K562 treated with DMSO at 1 percent for 12 hours (cell line): ENCODE data around the gene RTF2. TPM values are rescaled to one million over a fixed set of nuclear protein-coding genes. Genes with fewer than 3 reads are reported as not detected.

ENCODE experiments used
- total RNA-seq: library from RNA; unstranded; fragments of 300-600 nt; gene quantifications from 2 replicates; pipeline ENCODE4 v1.2.3, GENCODE V29; 2022; ENCODE audit not compliant: insufficient read depth

RTF2 gene, protein sequence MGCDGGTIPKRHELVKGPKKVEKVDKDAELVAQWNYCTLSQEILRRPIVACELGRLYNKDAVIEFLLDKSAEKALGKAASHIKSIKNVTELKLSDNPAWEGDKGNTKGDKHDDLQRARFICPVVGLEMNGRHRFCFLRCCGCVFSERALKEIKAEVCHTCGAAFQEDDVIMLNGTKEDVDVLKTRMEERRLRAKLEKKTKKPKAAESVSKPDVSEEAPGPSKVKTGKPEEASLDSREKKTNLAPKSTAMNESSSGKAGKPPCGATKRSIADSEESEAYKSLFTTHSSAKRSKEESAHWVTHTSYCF
- total RNA-seq: 57.0 and 67.5 TPM in 2 replicates

DNA sequence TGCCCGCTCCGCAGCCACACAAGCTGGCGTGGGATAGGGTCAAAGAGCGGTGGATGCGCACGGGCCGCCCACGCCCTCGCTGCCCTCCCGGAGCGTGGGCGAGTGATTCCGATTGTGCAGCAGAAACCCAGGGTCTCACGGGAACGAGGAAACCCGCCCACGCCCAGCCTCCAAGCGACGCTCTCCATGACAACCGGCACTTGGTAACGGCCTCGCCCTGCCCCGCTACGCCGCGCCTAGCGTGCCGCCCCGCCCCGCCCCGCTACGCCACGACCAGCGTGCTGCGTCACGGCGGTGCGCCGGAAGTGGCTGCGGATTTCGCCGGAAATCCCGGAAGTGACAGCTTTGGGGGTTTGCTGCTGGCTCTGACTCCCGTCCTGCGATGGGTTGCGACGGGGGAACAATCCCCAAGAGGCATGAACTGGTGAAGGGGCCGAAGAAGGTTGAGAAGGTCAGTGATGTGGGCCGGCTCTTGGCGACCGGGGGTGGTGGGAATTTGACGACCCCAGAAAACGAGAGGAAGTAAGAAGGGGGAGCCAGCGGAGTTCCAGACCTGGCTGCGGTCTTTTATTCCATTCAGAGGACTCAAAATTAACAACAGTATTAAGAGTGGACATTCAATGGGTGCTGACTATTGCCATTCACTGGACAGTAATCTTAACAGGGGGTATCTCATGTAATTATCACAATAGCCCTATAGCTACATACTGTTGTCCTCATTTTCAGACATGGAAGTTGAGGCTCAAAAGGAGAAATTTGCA lies at the start of gene RTF2:
RTF2 (plus strand) TSS at position 312 of the 761 bp plus-strand sequence; CDS start at position 383, 71 bp downstream.

DNA sequence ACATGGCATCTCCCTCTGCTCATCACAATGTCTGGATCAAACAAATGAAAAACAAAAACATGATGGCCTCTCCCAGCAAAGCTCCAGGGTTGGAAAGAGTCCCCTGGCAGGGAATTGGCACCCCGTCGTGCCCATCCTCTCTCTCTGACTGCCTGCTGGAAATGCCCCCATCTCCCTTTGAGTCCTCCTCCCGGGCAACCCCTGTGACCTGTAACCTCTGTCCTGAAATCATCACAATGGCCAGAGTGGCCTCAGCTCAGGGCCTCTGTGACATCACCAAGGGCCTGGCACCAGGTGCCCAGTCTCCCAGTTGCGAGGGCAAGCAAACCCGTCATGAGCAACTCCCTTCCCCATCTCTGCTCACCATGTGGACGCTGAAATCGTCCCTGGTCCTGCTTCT lies 56.0 kb downstream of the RTF2 start, which contains the start of gene FAM209A:
FAM209A (plus strand) TSS at position 301 of the 400 bp plus-strand sequence; CDS start at position 366, 65 bp downstream.

DNA sequence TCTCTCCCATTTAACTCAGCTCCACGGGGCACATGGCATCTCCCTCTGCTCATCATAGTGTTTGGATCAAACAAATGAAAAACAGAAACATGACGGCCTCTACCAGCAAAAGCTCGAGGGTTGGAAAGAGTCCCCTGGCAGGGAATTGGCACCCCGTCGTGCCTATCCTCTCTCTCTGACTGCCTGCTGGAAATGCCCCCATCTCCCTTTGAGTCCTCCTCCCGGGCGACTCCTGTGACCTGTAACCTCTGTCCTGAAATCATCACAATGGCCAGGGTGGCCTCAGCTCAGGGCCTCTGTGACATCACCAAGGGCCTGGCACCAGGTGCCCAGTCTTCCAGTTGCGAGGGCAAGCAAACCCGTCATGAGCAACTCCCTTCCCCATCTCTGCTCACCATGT lies 64.5 kb downstream of the RTF2 start, which contains the start of gene FAM209B:
FAM209B (plus strand) TSS at position 301 of the 400 bp plus-strand sequence; CDS start at position 397, 96 bp downstream.

Other genes starting within 250 kb of the RTF2 start
- gene MC3R, start 219.9 kb upstream of the RTF2 start, total RNA-seq: not detected in 2 replicates
- 28.0 and 59.5 TPM in 2 replicates for gene FAM210B, start 109.7 kb upstream of the RTF2 start, total RNA-seq
- gene AURKA, start 76.4 kb upstream of the RTF2 start, total RNA-seq: 55.1 and 95.2 TPM in 2 replicates
- gene CSTF1, start 76.0 kb upstream of the RTF2 start, total RNA-seq: 16.9 and 31.8 TPM in 2 replicates
- gene CASS4, start 56.4 kb upstream of the RTF2 start, total RNA-seq: 6.3 and 19.1 TPM in 2 replicates
- gene FAM209A, start 56.1 kb downstream of the RTF2 start, total RNA-seq: 1.3 TPM in 1 of 2 replicates, not detected in the other
- not detected in 2 replicates for gene FAM209B, start 64.6 kb downstream of the RTF2 start, total RNA-seq
- not detected in 2 replicates for gene TFAP2C, start 160.7 kb downstream of the RTF2 start, total RNA-seq